Measurements from ENCODE around the gene ADAM20.

DNA sequence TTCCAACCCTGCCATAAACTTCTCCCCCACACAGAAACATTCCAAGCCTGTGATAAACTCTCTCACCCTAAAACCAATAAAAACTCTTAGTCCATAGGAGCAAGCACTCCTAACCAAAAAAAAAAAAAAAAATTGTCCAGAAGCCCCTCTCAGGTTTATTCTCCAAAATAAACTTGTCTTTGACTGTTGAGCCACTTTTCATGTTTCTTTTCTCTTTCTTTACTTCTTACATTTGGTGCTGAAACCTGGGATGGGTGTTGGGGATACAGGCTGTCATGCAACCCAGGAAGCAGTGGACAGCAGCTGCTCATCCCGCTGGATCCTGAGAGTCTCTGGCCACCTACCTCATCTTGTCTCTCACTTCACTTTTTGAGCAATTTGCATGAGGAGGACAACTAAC lies 2.0 kb upstream of the ADAM20 start:
- TF ChIP-seq, protein P1, sequence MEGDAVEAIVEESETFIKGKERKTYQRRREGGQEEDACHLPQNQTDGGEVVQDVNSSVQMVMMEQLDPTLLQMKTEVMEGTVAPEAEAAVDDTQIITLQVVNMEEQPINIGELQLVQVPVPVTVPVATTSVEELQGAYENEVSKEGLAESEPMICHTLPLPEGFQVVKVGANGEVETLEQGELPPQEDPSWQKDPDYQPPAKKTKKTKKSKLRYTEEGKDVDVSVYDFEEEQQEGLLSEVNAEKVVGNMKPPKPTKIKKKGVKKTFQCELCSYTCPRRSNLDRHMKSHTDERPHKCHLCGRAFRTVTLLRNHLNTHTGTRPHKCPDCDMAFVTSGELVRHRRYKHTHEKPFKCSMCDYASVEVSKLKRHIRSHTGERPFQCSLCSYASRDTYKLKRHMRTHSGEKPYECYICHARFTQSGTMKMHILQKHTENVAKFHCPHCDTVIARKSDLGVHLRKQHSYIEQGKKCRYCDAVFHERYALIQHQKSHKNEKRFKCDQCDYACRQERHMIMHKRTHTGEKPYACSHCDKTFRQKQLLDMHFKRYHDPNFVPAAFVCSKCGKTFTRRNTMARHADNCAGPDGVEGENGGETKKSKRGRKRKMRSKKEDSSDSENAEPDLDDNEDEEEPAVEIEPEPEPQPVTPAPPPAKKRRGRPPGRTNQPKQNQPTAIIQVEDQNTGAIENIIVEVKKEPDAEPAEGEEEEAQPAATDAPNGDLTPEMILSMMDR (IDR thresholded peaks at IDR 0.05) = no peak
- no peak for TF ChIP-seq POLR2A (IDR thresholded peaks at IDR 0.05)
